ENCODE data around the gene HRH2. TPM values are rescaled to one million over a fixed set of nuclear protein-coding genes. Genes with fewer than 3 reads are reported as not detected.

Gene HRH2
- total RNA-seq, 2 experiments from 2014 or later = 2.9 to 3.4 TPM

- Histone ChIP-seq H3K4me3 (ENCODE audit: low read length) (no peak overlapping the region), H3K9me3 (ENCODE audit: control insufficient read depth in 1 of 2, insufficient read depth in 1 of 2, low read length in 2 of 2) (peaks cover 0 to 10% of the 10 kb centered on the region in 2 experiments), H3K4me1 (ENCODE audit: insufficient read depth, low read length) (no peaks in the 10 kb centered on the region), H3K36me3 (ENCODE audit: insufficient read depth, low read length) (no peaks in the 10 kb centered on the region), H3K27me3 (ENCODE audit: control insufficient read depth in 1 of 2, insufficient read depth in 2 of 2, low read length in 2 of 2) (peaks cover 5 to 12% of the 10 kb centered on the region in 2 experiments), H3K27ac (ENCODE audit: low read depth in 1 of 2, low read length in 2 of 2) (no peak overlapping the region)
- Mint-ChIP-seq H3K4me1 (ENCODE audit: low read depth) (no peaks in the 10 kb centered on the region), H3K27me3 (peaks cover 61% of the 10 kb centered on the region), H3K4me3 (no peak overlapping the region), H3K36me3 (ENCODE audit: low read depth) (no peaks in the 10 kb centered on the region), H3K9me3 (no peaks in the 10 kb centered on the region), H3K27ac (no peak overlapping the region)
- no peak for TF ChIP-seq CTCF (IDR thresholded peaks at IDR 0.05)
- ATAC-seq (ENCODE audit: poor library complexity) (no peak), DNase-seq (no peak)
- ChIA-PET POLR2A (no interaction called here), CTCF (no interaction called here)
- intact Hi-C loops (cut with DNase I, micrococcal nuclease) = no loop called here
These were observed 77.8 kb downstream of the HRH2 start for GRCh38 chr5:175735701-175736100.

GRCh38 chr5:175736652-175737051 lies 78.8 kb downstream of the HRH2 start:
- no peak for DNase-seq
- CTCF ChIA-PET = no interaction called here
- Histone ChIP-seq H3K4me3 (ENCODE audit: low read length) (no peak overlapping the region), H3K4me1 (ENCODE audit: insufficient read depth, low read length) (no peaks in the 10 kb centered on the region), H3K9me3 (ENCODE audit: control insufficient read depth in 1 of 2, insufficient read depth in 1 of 2, low read length in 2 of 2) (peaks cover 0 to 10% of the 10 kb centered on the region in 2 experiments), H3K36me3 (ENCODE audit: insufficient read depth, low read length) (no peaks in the 10 kb centered on the region), H3K27ac (ENCODE audit: low read depth in 1 of 2, low read length in 2 of 2) (no peak overlapping the region), H3K27me3 (ENCODE audit: control insufficient read depth in 1 of 2, insufficient read depth in 2 of 2, low read length in 2 of 2) (peaks cover 5 to 20% of the 10 kb centered on the region in 2 experiments)
- Mint-ChIP-seq H3K27me3 (peaks cover 66% of the 10 kb centered on the region), H3K4me3 (no peak overlapping the region), H3K36me3 (ENCODE audit: low read depth) (no peaks in the 10 kb centered on the region), H3K4me1 (ENCODE audit: low read depth) (no peaks in the 10 kb centered on the region), H3K27ac (no peak overlapping the region), H3K9me3 (no peaks in the 10 kb centered on the region)
- POLR2A ChIA-PET = no interaction called here
- no peak for ATAC-seq (ENCODE audit: poor library complexity)
- no peak for TF ChIP-seq CTCF (IDR thresholded peaks at IDR 0.05)
- intact Hi-C loops (cut with DNase I, micrococcal nuclease) = no loop called here

- Histone ChIP-seq H3K27ac (ENCODE audit: low read depth in 1 of 2, low read length in 2 of 2) (no peak overlapping the region), H3K27me3 (ENCODE audit: control insufficient read depth in 1 of 2, insufficient read depth in 2 of 2, low read length in 2 of 2) (peaks cover 5 to 24% of the 10 kb centered on the region in 2 experiments), H3K4me1 (ENCODE audit: insufficient read depth, low read length) (no peaks in the 10 kb centered on the region), H3K36me3 (ENCODE audit: insufficient read depth, low read length) (no peaks in the 10 kb centered on the region), H3K4me3 (ENCODE audit: low read length) (no peak overlapping the region), H3K9me3 (ENCODE audit: control insufficient read depth in 1 of 2, insufficient read depth in 1 of 2, low read length in 2 of 2) (peaks cover 0 to 14% of the 10 kb centered on the region in 2 experiments)
- H3K4me3 Mint-ChIP-seq = no peak overlapping the region
- no peaks in the 10 kb centered on the region for H3K36me3 Mint-ChIP-seq (ENCODE audit: low read depth)
- no peak for TF ChIP-seq CTCF (IDR thresholded peaks at IDR 0.05)
- H3K4me1 Mint-ChIP-seq (ENCODE audit: low read depth) = no peaks in the 10 kb centered on the region
- H3K27me3 Mint-ChIP-seq = peaks cover 70% of the 10 kb centered on the region
- H3K9me3 Mint-ChIP-seq = no peaks in the 10 kb centered on the region
- ATAC-seq (ENCODE audit: poor library complexity) (no peak), DNase-seq (no peak)
- intact Hi-C loops (cut with DNase I, micrococcal nuclease) = no loop called here
- CTCF ChIA-PET = no interaction called here
- H3K27ac Mint-ChIP-seq = no peak overlapping the region
- POLR2A ChIA-PET = no interaction called here
These were observed 79.6 kb downstream of the HRH2 start for GRCh38 chr5:175737481-175737880.
